SK-N-MC (cell line): ENCODE measurements around the gene MYD88.

Experiments used
- DNase-seq: peaks from one replicate; pipeline ENCODE4 v3.0.0-alpha.2; 2011; ENCODE audit warnings: low read depth, low spot score
- H3K27ac ChIP-seq: fragments of 200-600 bp; sonication (generic); 2 replicates; pipeline ENCODE4 v1.5.1; 2016; ENCODE audit warnings: mixed run types
- H3K36me3 ChIP-seq: fragments of 200-600 bp; sonication (generic); 2 replicates; pipeline ENCODE4 v1.6.1; 2017; ENCODE audit warnings: antibody characterized with exemption, low read length, mixed read lengths; ENCODE audit not compliant: insufficient read depth
- H3K4me3 ChIP-seq: fragments of 200-600 bp; sonication (generic); 2 replicates; pipeline ENCODE4 v1.5.1; 2016
- H3K9ac ChIP-seq: fragments of 200-600 bp; sonication (generic); 2 replicates; pipeline ENCODE4 v1.8.0; 2017; ENCODE audit warnings: mixed run types, mixed read lengths; ENCODE audit not compliant: insufficient read length
- H3K9me3 ChIP-seq: fragments of 200-600 bp; sonication (generic); 2 replicates; pipeline ENCODE4 v1.6.1; 2017; ENCODE audit warnings: low read depth, mild to moderate bottlenecking, antibody characterized with exemption, low read length, moderate library complexity, mixed read lengths
- EZH2 ChIP-seq: fragments of 200-600 bp; sonication (generic); IDR thresholded peaks from one replicate; pipeline ENCODE4 v1.6.1; 2017; ENCODE audit warnings: antibody characterized with exemption
- FOXP2 ChIP-seq: optimal IDR thresholded peaks from 2 replicates; pipeline ENCODE3; 2011; ENCODE audit warnings: mild to moderate bottlenecking, moderate library complexity; ENCODE audit not compliant: insufficient read depth; ENCODE audit errors: extremely low read length, control extremely low read depth
- POLR2AphosphoS5 ChIP-seq: IDR thresholded peaks from 2 replicates; pipeline ENCODE4 v1.6.1; 2012; ENCODE audit warnings: mild to moderate bottlenecking, low read depth, low read length, borderline replicate concordance

The MYD88 gene

DNA sequence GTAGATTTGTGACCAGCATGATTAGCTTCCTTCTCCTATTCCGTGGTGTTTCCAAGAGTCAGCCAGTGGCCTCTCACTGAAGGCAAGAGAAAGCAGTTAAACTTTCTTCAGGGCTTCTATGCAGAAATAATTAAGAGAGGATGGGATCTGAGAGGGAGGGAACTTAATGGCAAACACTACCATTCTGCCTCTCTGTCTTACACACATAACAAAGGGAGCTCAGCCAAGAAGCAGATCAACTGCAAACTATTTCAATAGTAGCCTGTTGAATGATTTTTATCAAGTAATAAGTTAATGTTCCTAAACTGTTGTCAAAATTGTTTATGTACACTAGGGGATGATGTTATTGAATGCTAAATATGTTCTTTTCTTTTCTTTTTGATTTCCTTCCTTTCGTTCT is 38.7 kb downstream of the MYD88 start:
- Histone ChIP-seq H3K36me3 (no peaks in the 10 kb centered on the region), H3K27ac (no peak overlapping the region), H3K9me3 (no peaks in the 10 kb centered on the region), H3K4me3 (no peak overlapping the region), H3K9ac (no peak overlapping the region)
- TF ChIP-seq FOXP2 (no peak), POLR2AphosphoS5 (no peak), EZH2 (no peak)
- DNase-seq = no peak

GRCh38 chr3:38186781-38187180 is 48.3 kb downstream of the MYD88 start:
- H3K27ac ChIP-seq = no peak overlapping the region
- no peak for DNase-seq
- TF ChIP-seq EZH2 (no peak), POLR2AphosphoS5 (no peak), FOXP2 (no peak)
- no peak overlapping the region for H3K9ac ChIP-seq
- H3K4me3 ChIP-seq = no peak overlapping the region
- no peaks in the 10 kb centered on the region for H3K9me3 ChIP-seq
- H3K36me3 ChIP-seq = peaks cover 20% of the 10 kb centered on the region

DNA sequence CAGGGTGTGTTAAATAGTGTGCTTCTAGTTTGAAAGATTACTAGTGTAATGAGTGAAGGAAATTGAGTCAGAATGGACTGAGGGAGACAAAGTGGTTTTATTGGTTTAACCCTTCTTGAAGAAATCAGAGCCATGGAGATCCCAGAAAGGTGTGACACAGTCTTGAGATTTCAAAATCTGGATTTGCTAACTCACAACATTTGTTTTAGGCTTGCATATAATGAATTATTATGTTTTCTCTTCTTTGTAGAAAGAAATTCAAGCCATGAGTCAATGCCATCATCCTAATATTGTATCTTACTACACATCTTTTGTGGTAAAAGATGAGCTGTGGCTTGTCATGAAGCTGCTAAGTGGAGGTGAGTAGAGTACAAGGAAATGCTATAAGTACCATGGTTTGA is 52.0 kb downstream of the MYD88 start:
- no peak overlapping the region for H3K4me3 ChIP-seq
- H3K36me3 ChIP-seq = peaks cover 13% of the 10 kb centered on the region; the same call in 1 of the 2 replicates
- no peak for TF ChIP-seq FOXP2
- TF ChIP-seq EZH2 = no peak
- no peak for TF ChIP-seq POLR2AphosphoS5
- no peaks in the 10 kb centered on the region for H3K9me3 ChIP-seq
- H3K27ac ChIP-seq = no peak overlapping the region; the same call in 1 of the 2 replicates
- no peak overlapping the region for H3K9ac ChIP-seq
- no peak for DNase-seq
